NCI-H1105 treated with DMSO at 0.1 percent for 48 hours (cell line): ENCODE data around the gene MRPL50.

ENCODE experiments used
- DNase-seq: peaks from one replicate; lab custom pipeline; 2025; lab: John Stamatoyannopoulos, UW

The MRPL50 gene

GRCh38 chr9:101375546-101375945 is 22.9 kb downstream of the MRPL50 start:
- no peak for DNase-seq

- DNase-seq = no peak
These were observed 25.9 kb downstream of the MRPL50 start for GRCh38 chr9:101372327-101373118.

- DNase-seq = no peak
These were observed 26.6 kb downstream of the MRPL50 start for GRCh38 chr9:101371813-101372212.

- DNase-seq = no peak
These were observed 28.4 kb downstream of the MRPL50 start for GRCh38 chr9:101369884-101370531.

GRCh38 chr9:101369286-101369685 is 29.1 kb downstream of the MRPL50 start:
- no peak for DNase-seq

- DNase-seq = no peak
These were observed 31.1 kb downstream of the MRPL50 start for GRCh38 chr9:101367323-101367722.

GRCh38 chr9:101366038-101366756 is 32.2 kb downstream of the MRPL50 start:
- DNase-seq = no peak

GRCh38 chr9:101365181-101365580 is 33.2 kb downstream of the MRPL50 start:
- DNase-seq = no peak

GRCh38 chr9:101362450-101362849 is 36.0 kb downstream of the MRPL50 start:
- DNase-seq = no peak

- no peak for DNase-seq
These were observed 37.8 kb downstream of the MRPL50 start for GRCh38 chr9:101360647-101361046.

- no peak for DNase-seq
These were observed 38.7 kb downstream of the MRPL50 start for GRCh38 chr9:101359679-101360078.

GRCh38 chr9:101356619-101357018 is 41.8 kb downstream of the MRPL50 start:
- no peak for DNase-seq

GRCh38 chr9:101354765-101355708 is 43.4 kb downstream of the MRPL50 start:
- no peak for DNase-seq

- no peak for DNase-seq
These were observed 44.2 kb downstream of the MRPL50 start for GRCh38 chr9:101354143-101354764.

GRCh38 chr9:101353683-101354082 is 44.7 kb downstream of the MRPL50 start:
- no peak for DNase-seq

- no peak for DNase-seq
These were observed 45.4 kb downstream of the MRPL50 start for GRCh38 chr9:101352892-101353463.

- no peak for DNase-seq
These were observed 48.1 kb downstream of the MRPL50 start for GRCh38 chr9:101350285-101350684.

- DNase-seq = no peak
These were observed 55.8 kb downstream of the MRPL50 start for GRCh38 chr9:101342595-101342994.

GRCh38 chr9:101341958-101342357 is 56.5 kb downstream of the MRPL50 start:
- no peak for DNase-seq
